GM10248 (cell line): ENCODE measurements around the gene CLEC2A.

Experiments used
- CTCF ChIA-PET: fragments of 300-600 bp; sonication (Branson Sonifier 250); formaldehyde crosslinking; extraction: SDS; loops from one replicate; lab custom pipeline; 2021; ENCODE audit warnings: antibody characterized with exemption; lab: Yijun Ruan, JAX
- POLR2A ChIA-PET: fragments of 350-650 bp; sonication (Branson Sonifier 250); formaldehyde crosslinking; extraction: SDS; loops from one replicate; lab custom pipeline; 2020; ENCODE audit warnings: antibody characterized with exemption; lab: Yijun Ruan, JAX
- DNase-seq: peaks from one replicate; pipeline ENCODE4 v3.0.0; 2012; ENCODE audit errors: extremely low spot score
- TF ChIP-seq, protein P1 (sequence below): IDR thresholded peaks from 2 replicates; pipeline ENCODE4 v1.5.1; 2012; ENCODE audit warnings: mild to moderate bottlenecking, low read depth; ENCODE audit errors: extremely low read depth, missing control alignments, control extremely low read depth

Gene CLEC2A

DNA sequence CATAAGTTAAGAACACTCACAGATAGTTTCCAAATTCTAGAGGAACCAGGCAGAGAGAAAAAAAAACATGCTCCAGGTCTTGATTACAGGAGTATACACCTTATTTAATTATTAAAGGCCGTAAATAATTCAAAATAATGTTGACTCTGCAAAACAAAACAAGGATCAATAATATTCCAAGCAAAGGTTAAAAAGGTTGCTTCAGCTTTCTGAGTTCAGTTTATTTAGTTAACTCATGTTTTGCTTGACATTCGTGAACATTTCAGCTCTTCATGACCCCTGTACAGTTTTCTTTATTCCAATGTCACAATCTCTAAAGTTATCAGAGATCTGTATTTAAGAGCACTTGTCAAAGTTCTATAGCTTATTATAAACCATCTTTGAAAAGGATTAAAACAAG, 31.2 kb downstream of the CLEC2A start:
- ChIA-PET CTCF (interaction anchor here (1.0 to 1.4 kb wide), 2 partner anchors 29 to 71 kb away, joined by 3 read pairs; no protein-coding TSS in a partner anchor), POLR2A (no interaction called here)
- TF ChIP-seq, protein P1, sequence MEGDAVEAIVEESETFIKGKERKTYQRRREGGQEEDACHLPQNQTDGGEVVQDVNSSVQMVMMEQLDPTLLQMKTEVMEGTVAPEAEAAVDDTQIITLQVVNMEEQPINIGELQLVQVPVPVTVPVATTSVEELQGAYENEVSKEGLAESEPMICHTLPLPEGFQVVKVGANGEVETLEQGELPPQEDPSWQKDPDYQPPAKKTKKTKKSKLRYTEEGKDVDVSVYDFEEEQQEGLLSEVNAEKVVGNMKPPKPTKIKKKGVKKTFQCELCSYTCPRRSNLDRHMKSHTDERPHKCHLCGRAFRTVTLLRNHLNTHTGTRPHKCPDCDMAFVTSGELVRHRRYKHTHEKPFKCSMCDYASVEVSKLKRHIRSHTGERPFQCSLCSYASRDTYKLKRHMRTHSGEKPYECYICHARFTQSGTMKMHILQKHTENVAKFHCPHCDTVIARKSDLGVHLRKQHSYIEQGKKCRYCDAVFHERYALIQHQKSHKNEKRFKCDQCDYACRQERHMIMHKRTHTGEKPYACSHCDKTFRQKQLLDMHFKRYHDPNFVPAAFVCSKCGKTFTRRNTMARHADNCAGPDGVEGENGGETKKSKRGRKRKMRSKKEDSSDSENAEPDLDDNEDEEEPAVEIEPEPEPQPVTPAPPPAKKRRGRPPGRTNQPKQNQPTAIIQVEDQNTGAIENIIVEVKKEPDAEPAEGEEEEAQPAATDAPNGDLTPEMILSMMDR, result no peak
- DNase-seq, result no peak

DNA sequence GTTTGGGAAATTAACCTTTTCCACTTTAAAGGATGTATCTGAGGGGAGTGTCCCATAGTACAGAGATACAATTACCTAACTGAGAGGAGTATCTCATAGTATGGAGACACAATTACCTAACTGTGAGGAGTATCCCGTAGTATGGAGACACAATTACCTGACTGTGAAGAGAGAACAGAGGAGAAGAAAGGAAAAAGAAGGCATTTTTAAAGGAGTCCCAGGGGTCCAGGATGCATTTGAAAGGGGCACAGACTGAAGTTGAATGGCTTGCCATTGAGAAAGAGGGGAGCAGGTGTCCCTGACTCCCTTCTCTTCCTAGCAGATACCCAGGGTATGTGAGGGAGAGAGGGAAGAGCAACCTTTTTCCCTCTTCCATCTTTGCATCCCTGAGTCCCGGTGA, 33.0 kb downstream of the CLEC2A start:
- DNase-seq, result no peak
- ChIA-PET POLR2A (no interaction called here), CTCF (no interaction called here)
- TF ChIP-seq, protein P1, result no peak

DNA sequence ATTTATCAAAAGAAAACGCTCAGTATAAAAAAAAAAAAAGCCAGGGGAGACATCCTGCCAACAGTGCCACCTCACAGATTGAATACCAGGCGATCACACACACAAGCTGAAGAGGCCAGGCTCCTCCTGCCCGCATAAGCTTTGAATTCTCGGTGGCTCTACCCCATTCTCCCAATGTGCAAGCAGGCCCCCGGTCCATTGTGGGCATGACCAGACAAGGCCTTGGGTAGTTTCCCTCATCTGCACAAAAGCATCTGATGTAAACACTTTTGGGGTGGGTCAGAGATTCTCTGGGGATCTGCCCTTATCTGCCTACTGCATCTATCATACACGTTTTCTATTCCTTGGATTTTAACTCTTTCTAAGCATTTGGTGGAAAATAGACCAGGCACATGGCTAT, 34.6 kb downstream of the CLEC2A start:
- ChIA-PET POLR2A (no interaction called here), CTCF (interaction anchor here (2.2 kb wide), 1 partner anchor 83 kb away, joined by 7 read pairs; no protein-coding TSS in a partner anchor)
- TF ChIP-seq, protein P1, result no peak
- no peak for DNase-seq

DNA sequence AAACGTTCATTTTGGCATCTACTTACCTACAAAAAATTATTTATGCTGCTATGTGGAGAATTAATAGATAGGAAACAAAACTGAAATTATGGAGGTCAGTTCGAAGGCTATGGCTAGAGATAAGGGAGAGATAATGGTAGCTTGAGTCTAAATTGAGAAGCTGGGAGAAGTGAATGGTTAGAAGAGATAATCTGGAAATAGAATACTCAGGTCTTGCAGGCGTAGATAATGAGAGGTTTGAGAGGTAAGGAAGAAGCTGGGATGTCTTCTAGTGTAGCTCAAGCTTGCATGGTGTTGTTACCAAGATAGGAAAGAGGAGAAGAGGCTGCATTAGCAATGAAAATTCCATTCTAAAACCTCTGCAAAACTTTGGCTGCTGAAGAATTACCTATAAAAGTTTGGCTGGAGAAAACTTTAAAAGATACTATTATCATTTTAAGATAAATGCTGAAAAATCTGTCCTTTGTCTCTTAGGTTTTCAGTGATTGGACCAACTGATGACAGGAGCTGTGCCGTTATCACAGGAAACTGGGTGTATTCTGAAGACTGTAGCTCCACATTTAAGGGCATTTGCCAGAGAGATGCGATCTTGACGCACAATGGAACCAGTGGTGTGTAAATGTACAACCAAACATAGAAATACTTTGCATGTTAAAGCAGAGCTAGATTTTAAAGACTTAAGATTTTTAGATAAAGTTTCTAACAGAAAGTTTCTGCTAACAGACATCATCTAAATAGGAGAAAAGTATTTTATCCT, 36.8 kb downstream of the CLEC2A start:
- ChIA-PET POLR2A (no interaction called here), CTCF (interaction anchor here (2.0 to 4.0 kb wide), 3 partner anchors 8 to 81 kb away, joined by 7 to 19 read pairs (median 7); no protein-coding TSS in a partner anchor)
- TF ChIP-seq, protein P1, result no peak
- no peak for DNase-seq

DNA sequence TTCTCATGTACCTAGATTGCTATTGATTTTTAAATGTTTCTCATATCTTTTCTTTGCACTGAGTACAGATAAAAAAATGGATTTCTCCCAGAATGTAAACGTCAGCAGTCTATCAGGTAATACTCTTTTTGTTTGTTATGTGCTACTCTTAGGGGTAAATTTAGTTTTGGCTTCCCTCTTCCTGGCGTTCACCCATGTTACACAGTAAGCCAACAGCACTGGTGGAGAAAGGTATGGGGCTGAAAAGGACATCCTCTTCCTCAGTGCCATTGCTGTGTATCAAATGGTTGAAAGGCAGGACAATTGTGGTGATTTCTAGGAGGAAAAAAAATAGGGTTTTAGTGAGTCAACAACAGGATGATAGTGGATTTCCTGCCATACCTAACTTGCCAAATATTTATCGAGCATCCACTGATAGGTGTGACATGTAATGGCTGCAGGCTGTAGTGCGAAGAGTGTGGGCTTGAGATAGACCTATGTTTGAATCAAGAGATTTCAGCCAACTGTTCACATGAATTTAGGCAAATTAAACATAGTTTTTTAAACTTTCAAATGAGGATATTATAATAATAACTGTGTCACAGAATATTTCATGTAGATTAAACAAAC, 43.4 kb downstream of the CLEC2A start:
- TF ChIP-seq, protein P1, result no peak
- POLR2A ChIA-PET, result no interaction called here
- CTCF ChIA-PET, result no interaction called here
- no peak for DNase-seq

DNA sequence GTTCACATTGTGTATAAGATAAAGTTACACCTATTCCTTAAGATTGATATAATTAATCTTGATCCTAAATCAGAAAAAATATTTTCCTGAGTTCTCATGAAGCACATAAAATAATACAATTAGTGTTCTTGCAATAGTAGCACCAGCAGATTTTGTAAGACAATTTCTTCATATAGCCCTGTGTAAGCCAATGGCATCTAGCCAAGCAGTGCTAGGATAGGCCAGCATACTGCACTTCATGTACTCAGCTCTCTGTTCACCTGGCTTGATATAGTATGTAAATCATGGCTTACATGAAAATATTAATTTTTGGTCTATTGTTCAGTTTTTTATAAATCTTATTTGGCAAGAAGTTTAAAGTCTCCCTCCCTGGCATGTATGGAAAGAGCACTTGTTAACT, 49.0 kb downstream of the CLEC2A start:
- ChIA-PET POLR2A (no interaction called here), CTCF (interaction anchor here (1.2 kb wide), 1 partner anchor 11 kb away, joined by 3 read pairs; no protein-coding TSS in a partner anchor)
- TF ChIP-seq, protein P1, result no peak
- DNase-seq, result no peak
